ENCODE results near the gene SMG5.

DNA sequence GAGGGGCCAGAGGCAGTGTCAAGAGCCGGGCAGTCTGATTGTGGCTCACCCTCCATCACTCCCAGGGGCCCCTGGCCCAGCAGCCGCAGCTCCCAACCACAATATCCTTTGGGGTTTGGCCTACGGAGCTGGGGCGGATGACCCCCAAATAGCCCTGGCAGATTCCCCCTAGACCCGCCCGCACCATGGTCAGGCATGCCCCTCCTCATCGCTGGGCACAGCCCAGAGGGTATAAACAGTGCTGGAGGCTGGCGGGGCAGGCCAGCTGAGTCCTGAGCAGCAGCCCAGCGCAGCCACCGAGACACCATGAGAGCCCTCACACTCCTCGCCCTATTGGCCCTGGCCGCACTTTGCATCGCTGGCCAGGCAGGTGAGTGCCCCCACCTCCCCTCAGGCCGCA is 40.7 kb downstream of the SMG5 start, which contains the start of gene BGLAP:
- TF ChIP-seq, protein P1, sequence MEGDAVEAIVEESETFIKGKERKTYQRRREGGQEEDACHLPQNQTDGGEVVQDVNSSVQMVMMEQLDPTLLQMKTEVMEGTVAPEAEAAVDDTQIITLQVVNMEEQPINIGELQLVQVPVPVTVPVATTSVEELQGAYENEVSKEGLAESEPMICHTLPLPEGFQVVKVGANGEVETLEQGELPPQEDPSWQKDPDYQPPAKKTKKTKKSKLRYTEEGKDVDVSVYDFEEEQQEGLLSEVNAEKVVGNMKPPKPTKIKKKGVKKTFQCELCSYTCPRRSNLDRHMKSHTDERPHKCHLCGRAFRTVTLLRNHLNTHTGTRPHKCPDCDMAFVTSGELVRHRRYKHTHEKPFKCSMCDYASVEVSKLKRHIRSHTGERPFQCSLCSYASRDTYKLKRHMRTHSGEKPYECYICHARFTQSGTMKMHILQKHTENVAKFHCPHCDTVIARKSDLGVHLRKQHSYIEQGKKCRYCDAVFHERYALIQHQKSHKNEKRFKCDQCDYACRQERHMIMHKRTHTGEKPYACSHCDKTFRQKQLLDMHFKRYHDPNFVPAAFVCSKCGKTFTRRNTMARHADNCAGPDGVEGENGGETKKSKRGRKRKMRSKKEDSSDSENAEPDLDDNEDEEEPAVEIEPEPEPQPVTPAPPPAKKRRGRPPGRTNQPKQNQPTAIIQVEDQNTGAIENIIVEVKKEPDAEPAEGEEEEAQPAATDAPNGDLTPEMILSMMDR (IDR thresholded peaks at IDR 0.05) = no peak
- TF ChIP-seq POLR2AphosphoS5 (IDR thresholded peaks at IDR 0.05) (no peak), POLR2A (IDR thresholded peaks at IDR 0.05; ENCODE audit: low read depth) (no peak)

All from esophagus muscularis mucosa (tissue), 3 donors.